Uterus (tissue), 2 donors: ENCODE measurements around the gene CHD2.

Source experiments
- POLR2A ChIP-seq, 2 donors: fragments of 450-650 bp; IDR thresholded peaks; one replicate each; pipeline ENCODE4 v1.6.1; 2016; ENCODE audit warnings: antibody characterized with exemption in 2 of 2, mild to moderate bottlenecking in 1 of 2, moderate library complexity in 1 of 2
- TF ChIP-seq, protein P1 (sequence below), 4 experiments: fragments of 200-600 bp in 2 of 4; fragments of 450-650 bp in 2 of 4; sonication (generic) in 2 of 4; IDR thresholded peaks; one replicate each; pipeline ENCODE4 v1.5.1; 2016 to 2019; ENCODE audit warnings: antibody characterized with exemption in 4 of 4, mild to moderate bottlenecking in 2 of 4, moderate library complexity in 1 of 4

DNA sequence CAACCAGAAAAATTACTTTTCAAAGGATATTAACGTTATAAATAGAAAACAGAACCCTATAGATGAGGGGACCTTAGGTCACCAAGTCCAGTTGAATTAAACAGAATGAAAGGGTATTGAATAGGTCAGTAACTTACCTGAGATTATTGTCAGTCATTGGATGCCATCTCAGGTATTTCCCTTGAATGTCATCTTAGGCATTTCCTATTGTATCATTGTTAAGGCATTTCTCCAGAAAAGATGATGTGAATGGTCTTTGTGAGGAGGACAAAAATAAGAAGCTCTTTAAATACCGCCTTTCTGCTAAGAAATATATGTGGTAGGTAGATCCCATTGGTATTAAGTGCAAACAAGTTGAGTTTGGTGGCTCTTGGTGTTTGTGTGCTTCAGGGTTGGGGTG is 55.6 kb downstream of the CHD2 start:
- TF ChIP-seq, protein P1, sequence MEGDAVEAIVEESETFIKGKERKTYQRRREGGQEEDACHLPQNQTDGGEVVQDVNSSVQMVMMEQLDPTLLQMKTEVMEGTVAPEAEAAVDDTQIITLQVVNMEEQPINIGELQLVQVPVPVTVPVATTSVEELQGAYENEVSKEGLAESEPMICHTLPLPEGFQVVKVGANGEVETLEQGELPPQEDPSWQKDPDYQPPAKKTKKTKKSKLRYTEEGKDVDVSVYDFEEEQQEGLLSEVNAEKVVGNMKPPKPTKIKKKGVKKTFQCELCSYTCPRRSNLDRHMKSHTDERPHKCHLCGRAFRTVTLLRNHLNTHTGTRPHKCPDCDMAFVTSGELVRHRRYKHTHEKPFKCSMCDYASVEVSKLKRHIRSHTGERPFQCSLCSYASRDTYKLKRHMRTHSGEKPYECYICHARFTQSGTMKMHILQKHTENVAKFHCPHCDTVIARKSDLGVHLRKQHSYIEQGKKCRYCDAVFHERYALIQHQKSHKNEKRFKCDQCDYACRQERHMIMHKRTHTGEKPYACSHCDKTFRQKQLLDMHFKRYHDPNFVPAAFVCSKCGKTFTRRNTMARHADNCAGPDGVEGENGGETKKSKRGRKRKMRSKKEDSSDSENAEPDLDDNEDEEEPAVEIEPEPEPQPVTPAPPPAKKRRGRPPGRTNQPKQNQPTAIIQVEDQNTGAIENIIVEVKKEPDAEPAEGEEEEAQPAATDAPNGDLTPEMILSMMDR (IDR thresholded peaks at IDR 0.05), result no peak
- TF ChIP-seq POLR2A (IDR thresholded peaks at IDR 0.05), result no peak
